Fibroblast of lung (primary cell): Measurements from ENCODE around the gene IL18R1.

Experiments
- CTCF ChIP-seq, 2 donors: IDR thresholded peaks in 1 of 2; conservative IDR thresholded peaks in 1 of 2; 1 replicate in 1 of 2; 2 replicates in 1 of 2; pipeline ENCODE4 v1.5.1; 2011 to 2012; ENCODE audit warnings: low read length in 2 of 2, control low read depth in 1 of 2, inconsistent platforms in 1 of 2, low read depth in 1 of 2, mild to moderate bottlenecking in 1 of 2
- EZH2 ChIP-seq: IDR thresholded peaks from 2 replicates; pipeline ENCODE4 v1.5.1; 2012; ENCODE audit warnings: low read length, control low read depth, mild to moderate bottlenecking; ENCODE audit errors: missing control alignments

GRCh38 chr2:102444233-102444632 lies 88.6 kb downstream of the IL18R1 start:
- TF ChIP-seq CTCF (conservative IDR thresholded peaks at IDR 0.05 in 1 of 2, IDR thresholded peaks at IDR 0.05 in 1 of 2; ENCODE audit: low read depth in 1 of 2, low read length in 2 of 2): no peak
- TF ChIP-seq EZH2: no peak
